Hematopoietic multipotent progenitor cell treated with erythropoietin and hydrocortisone succinate and interleukin-3 and kit ligand, for 17 days (in vitro differentiated cells): ENCODE measurements around the gene CCDC177.

Experiments
- DNase-seq: peaks from one replicate; pipeline ENCODE4 v3.0.0-alpha.2; 2015; ENCODE audit warnings: low spot score

The CCDC177 gene

GRCh38 chr14:69528930-69529329, 45.7 kb downstream of the CCDC177 start:
- no peak for DNase-seq

GRCh38 chr14:69528143-69528542, 46.5 kb downstream of the CCDC177 start:
- no peak for DNase-seq

GRCh38 chr14:69527635-69528034, 47.0 kb downstream of the CCDC177 start:
- DNase-seq, result no peak

DNA sequence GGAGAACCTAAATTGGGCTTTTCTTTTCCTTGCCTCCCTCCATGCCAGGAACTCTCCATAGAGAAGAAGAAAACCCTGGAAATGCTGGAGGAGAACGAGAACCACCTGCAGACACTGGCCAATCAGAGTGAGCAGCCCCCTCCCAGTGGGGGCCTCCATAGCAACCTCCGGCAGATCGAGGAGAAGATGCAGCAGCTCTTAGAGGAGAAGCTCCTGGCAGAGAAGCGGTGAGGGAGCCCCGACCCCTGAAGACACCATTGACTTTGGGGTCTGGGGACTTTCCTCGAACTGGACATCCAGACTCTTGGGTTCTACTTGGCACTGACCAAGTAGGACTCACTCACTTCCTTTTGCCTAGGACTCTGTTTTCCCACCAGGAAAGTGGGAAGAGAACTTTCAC, 48.8 kb downstream of the CCDC177 start:
- no peak for DNase-seq

GRCh38 chr14:69522026-69522425, 52.6 kb downstream of the CCDC177 start:
- no peak for DNase-seq
